H1 (cell line): Measurements from ENCODE around the gene DOLK. TPM values are rescaled to one million over a fixed set of nuclear protein-coding genes. Genes with fewer than 3 reads are reported as not detected.
A peak's percentile ranks its signal among the peaks of the same experiment; 100 is the strongest.

Experiments
- CTCF ChIA-PET: fragments of 300-600 bp; sonication (Branson Sonifier 250); formaldehyde crosslinking; loops from one replicate; lab custom pipeline; 2021; ENCODE audit not compliant: partially characterized antibody; lab: Charles Lee
- POLR2A ChIA-PET: fragments of 300-600 bp; sonication (Branson Sonifier 250); formaldehyde crosslinking; loops from one replicate; lab custom pipeline; 2021; ENCODE audit warnings: inconsistent platforms; ENCODE audit not compliant: partially characterized antibody; lab: Charles Lee
- DNase-seq, 2 experiments: peaks; one replicate each; pipeline versions ENCODE4 v3.0.0 to v3.0.0-alpha.2; 2010 to 2022; ENCODE audit warnings: low spot score in 2 of 2, low read depth in 1 of 2, mixed read lengths in 1 of 2
- FAIRE-seq: peaks from 2 replicates; lab custom pipeline; 2011; peaks lifted over from hg19 to GRCh38; lab: Jason Lieb, UNC
- H2AFZ ChIP-seq: 2 replicates; pipeline ENCODE4 v1.8.1; 2012; ENCODE audit warnings: low read length, inconsistent platforms
- H2AK5ac ChIP-seq: 2 replicates; pipeline ENCODE4 v1.6.1; 2013; ENCODE audit warnings: low read depth, low read length
- H2BK120ac ChIP-seq: replicated peaks from 2 replicates; pipeline ENCODE3; 2013; ENCODE audit warnings: low read depth, low read length, inconsistent platforms
- H2BK12ac ChIP-seq: 2 replicates; pipeline ENCODE4 v1.6.1; 2013; ENCODE audit warnings: low read depth, low read length
- H2BK15ac ChIP-seq: 2 replicates; pipeline ENCODE4 v1.6.1; 2013; ENCODE audit warnings: low read length
- H2BK20ac ChIP-seq: 2 replicates; pipeline ENCODE4 v1.6.1; 2013; ENCODE audit warnings: low read length
- H2BK5ac ChIP-seq: 2 replicates; pipeline ENCODE4 v1.6.1; 2013; ENCODE audit warnings: low read depth, low read length
- H3K14ac ChIP-seq: 2 replicates; pipeline ENCODE4 v1.6.1; 2013; ENCODE audit warnings: inconsistent platforms; ENCODE audit not compliant: insufficient read length
- H3K18ac ChIP-seq: 2 replicates; pipeline ENCODE4 v1.6.1; 2013; ENCODE audit warnings: low read length; ENCODE audit errors: extremely low read depth
- H3K23ac ChIP-seq: 2 replicates; pipeline ENCODE4 v1.6.1; 2013; ENCODE audit warnings: inconsistent platforms; ENCODE audit not compliant: insufficient read length
- H3K23me2 ChIP-seq: 2 replicates; pipeline ENCODE4 v1.6.1; 2013; ENCODE audit warnings: low read depth, low read length
- H3K27ac ChIP-seq: 2 replicates; pipeline ENCODE4 v1.6.1; 2011; ENCODE audit warnings: low read depth, low read length, inconsistent platforms
- H3K27me3 ChIP-seq, 4 experiments: replicated peaks in 1 of 4; 1 replicate in 1 of 4; 2 replicates in 3 of 4; pipeline versions ENCODE4 v1.6.1 to v1.8.1; 2011 to 2013; ENCODE audit warnings: low read length in 3 of 4, mild to moderate bottlenecking in 3 of 4, inconsistent platforms in 2 of 4, mixed read lengths in 2 of 4, moderate library complexity in 1 of 4; ENCODE audit not compliant: control insufficient read depth in 3 of 4, insufficient read depth in 3 of 4; ENCODE audit errors: extremely low read depth in 1 of 4
- H3K36me3 ChIP-seq, 4 experiments: 2 replicates each; pipeline versions ENCODE4 v1.6.1 to v1.8.1; 2011 to 2013; ENCODE audit warnings: mild to moderate bottlenecking in 4 of 4, low read length in 3 of 4, moderate library complexity in 2 of 4, control low read depth in 1 of 4, inconsistent platforms in 1 of 4; ENCODE audit not compliant: insufficient read depth in 4 of 4, control insufficient read depth in 2 of 4
- H3K4ac ChIP-seq: replicated peaks from 2 replicates; pipeline ENCODE3; 2013; ENCODE audit warnings: low read length, low read depth, mixed read lengths, inconsistent platforms; ENCODE audit not compliant: insufficient read length
- H3K4me1 ChIP-seq, 4 experiments: replicated peaks in 1 of 4; 1 replicate in 1 of 4; 2 replicates in 3 of 4; pipeline versions ENCODE4 v1.6.1 to v1.8.1; 2011 to 2013; ENCODE audit warnings: low read length in 3 of 4, inconsistent platforms in 2 of 4, mixed read lengths in 1 of 4; ENCODE audit not compliant: insufficient read depth in 4 of 4, control insufficient read depth in 3 of 4
- H3K4me2 ChIP-seq, 2 experiments: 2 replicates each; pipeline versions ENCODE4 v1.6.1 to v1.8.1; 2011 to 2013; ENCODE audit warnings: low read depth in 2 of 2, low read length in 2 of 2, control low read depth in 1 of 2, inconsistent platforms in 1 of 2, mild to moderate bottlenecking in 1 of 2; ENCODE audit not compliant: insufficient read depth in 1 of 2
- H3K4me3 ChIP-seq, 4 experiments: fragments of 200-600, 300-600 bp in 1 of 4; sonication (generic), shearing (Covaris generic), sonication (Bioruptor Twin) in 1 of 4; 2 replicates each; pipeline versions ENCODE4 v1.5.1 to v1.8.1; 2011 to 2016; ENCODE audit warnings: low read length in 4 of 4, low read depth in 3 of 4, control low read depth in 2 of 4, inconsistent platforms in 2 of 4, mild to moderate bottlenecking in 2 of 4, mixed read lengths in 1 of 4, moderate library complexity in 1 of 4; ENCODE audit not compliant: insufficient read depth in 2 of 4; ENCODE audit errors: extremely low read depth in 1 of 4
- H3K56ac ChIP-seq: replicated peaks from 2 replicates; pipeline ENCODE3; 2013; ENCODE audit warnings: low read depth, mild to moderate bottlenecking, mixed read lengths, low read length, inconsistent platforms; ENCODE audit not compliant: insufficient read length
- H3K79me1 ChIP-seq: 2 replicates; pipeline ENCODE4 v1.6.1; 2013; ENCODE audit warnings: low read depth, low read length, control low read depth
- H3K79me2 ChIP-seq, 2 experiments: 2 replicates each; pipeline versions ENCODE4 v1.6.1 to v1.8.1; 2012 to 2013; ENCODE audit warnings: low read length in 2 of 2, mild to moderate bottlenecking in 2 of 2, inconsistent platforms in 1 of 2; ENCODE audit not compliant: insufficient read depth in 2 of 2, control insufficient read depth in 1 of 2
- H3K9ac ChIP-seq, 4 experiments: replicated peaks in 1 of 4; 1 replicate in 1 of 4; 2 replicates in 3 of 4; pipeline versions ENCODE4 v1.6.1 to v1.8.1; 2011 to 2013; ENCODE audit warnings: low read depth in 3 of 4, low read length in 3 of 4, control low read depth in 2 of 4, mild to moderate bottlenecking in 2 of 4, moderate library complexity in 2 of 4, inconsistent platforms in 1 of 4; ENCODE audit errors: extremely low read depth in 1 of 4
- H3K9me3 ChIP-seq, 2 experiments: 2 replicates each; pipeline versions ENCODE4 v1.6.1 to v1.8.1; 2012 to 2013; ENCODE audit warnings: mild to moderate bottlenecking in 2 of 2, moderate library complexity in 2 of 2, control low read depth in 1 of 2, inconsistent platforms in 1 of 2, low read depth in 1 of 2, low read length in 1 of 2, mixed read lengths in 1 of 2; ENCODE audit not compliant: insufficient read depth in 2 of 2
- H4K20me1 ChIP-seq, 2 experiments: replicated peaks in 1 of 2; 2 replicates each; pipeline versions ENCODE3 to v1.8.1; 2011 to 2013; ENCODE audit warnings: inconsistent platforms in 2 of 2, low read length in 2 of 2, mild to moderate bottlenecking in 1 of 2; ENCODE audit not compliant: insufficient read depth in 2 of 2, control insufficient read depth in 1 of 2
- H4K5ac ChIP-seq: 2 replicates; pipeline ENCODE4 v1.6.1; 2013; ENCODE audit warnings: low read length, low read depth, mixed read lengths, inconsistent platforms; ENCODE audit not compliant: insufficient read length
- H4K8ac ChIP-seq: 2 replicates; pipeline ENCODE4 v1.8.0; 2013; ENCODE audit warnings: mild to moderate bottlenecking, moderate library complexity, low read length, inconsistent platforms; ENCODE audit not compliant: insufficient read depth; ENCODE audit errors: extremely low read depth
- H4K91ac ChIP-seq: replicated peaks from 2 replicates; pipeline ENCODE3; 2013; ENCODE audit warnings: low read length, mixed read lengths, inconsistent platforms; ENCODE audit not compliant: insufficient read length
- ASH2L ChIP-seq: fragments of 200-600, 300-600 bp; sonication (generic); IDR thresholded peaks from one replicate; pipeline ENCODE4 v1.7.1; 2017; ENCODE audit warnings: low read length
- BACH1 ChIP-seq: IDR thresholded peaks from 2 replicates; pipeline ENCODE4 v1.6.1; 2012; ENCODE audit warnings: low read length, improper control_type of control experiment
- CHD2 ChIP-seq: IDR thresholded peaks from 2 replicates; pipeline ENCODE4 v1.6.1; 2012; ENCODE audit warnings: low read length, improper control_type of control experiment
- FOSL1 ChIP-seq: IDR thresholded peaks from 2 replicates; pipeline ENCODE4 v1.6.1; 2011; ENCODE audit warnings: mild to moderate bottlenecking, low read depth, low read length, moderate library complexity; ENCODE audit not compliant: insufficient read depth
- HDAC6 ChIP-seq: IDR thresholded peaks from one replicate; pipeline ENCODE4 v1.7.1; 2012; ENCODE audit warnings: low read depth, mild to moderate bottlenecking, inconsistent platforms, low read length, moderate library complexity
- JUND ChIP-seq: IDR thresholded peaks from 2 replicates; pipeline ENCODE4 v1.6.1; 2011; ENCODE audit warnings: mild to moderate bottlenecking, improper control_type of control experiment, low read length
- NRF1 ChIP-seq: IDR thresholded peaks from 2 replicates; pipeline ENCODE4 v1.6.1; 2011; ENCODE audit warnings: mild to moderate bottlenecking, low read depth, low read length, improper control_type of control experiment
- SAP30 ChIP-seq: fragments of 300-600 bp; sonication (generic); IDR thresholded peaks from 2 replicates; pipeline ENCODE4 v1.7.1; 2012; ENCODE audit warnings: low read length, moderate library complexity, mild to moderate bottlenecking, inconsistent platforms; ENCODE audit not compliant: insufficient read depth, insufficient replicate concordance
- SP2 ChIP-seq: IDR thresholded peaks from 2 replicates; pipeline ENCODE4 v1.6.1; 2012; ENCODE audit warnings: mild to moderate bottlenecking, low read length, inconsistent platforms
- SRF ChIP-seq: IDR thresholded peaks from 2 replicates; pipeline ENCODE4 v1.6.1; 2011; ENCODE audit warnings: mild to moderate bottlenecking, low read depth, low read length, moderate library complexity
- WGBS, 2 experiments: shearing (Covaris generic) in 1 of 2; methylation state at CpG; one replicate each; pipeline versions ENCODE4 v1.1.6 to v1.1.7; 2013 to 2015; ENCODE audit warnings: low lambda C conversion rate in 2 of 2, mixed read lengths in 2 of 2, inconsistent platforms in 1 of 2, low coverage in 1 of 2, missing lambda C conversion rate in 1 of 2; ENCODE audit not compliant: insufficient replicate concordance in 2 of 2, insufficient coverage in 1 of 2, insufficient read length in 1 of 2; ENCODE audit errors: extremely low coverage in 1 of 2, missing lambda C conversion rate in 1 of 2; 5-methylcytosine and 5-hydroxymethylcytosine counted together
- polyA plus RNA-seq, 7 experiments: library from polyadenylated mRNA; depleted of rRNA in 3 of 7; stranded (reverse) in 5 of 7; unstranded in 2 of 7; fragments of >200 nt in 5 of 7; fragments of 200-250 nt in 2 of 7; gene quantifications; 1 replicate in 5 of 7; 2 replicates in 1 of 7; 4 replicates in 1 of 7; pipeline versions ENCODE4 v1.2.1 to v1.2.3, GENCODE V29; 2011 to 2013; ENCODE audit warnings: missing spikeins in 2 of 7, mixed read lengths in 2 of 7
- total RNA-seq: library from RNA; stranded (reverse); fragmentation: NEBNext Ultra II Directional; extraction: Animal tissue kit (Norgen Biotek cat#: 25700); gene quantifications from 2 replicates; pipeline ENCODE4 v1.2.1, GENCODE V29; 2021
- TF ChIP-seq, protein P1 (sequence below): IDR thresholded peaks from 2 replicates; pipeline ENCODE4 v1.6.1; 2011; ENCODE audit warnings: low read depth, mild to moderate bottlenecking, low read length; ENCODE audit not compliant: insufficient read depth

Gene DOLK
- total and polyA plus RNA-seq, 2 of the 8 experiments (the other 6 are each of a cell fraction or from before 2014, with no cell fraction given), result 17.2 to 44.3 TPM

DNA sequence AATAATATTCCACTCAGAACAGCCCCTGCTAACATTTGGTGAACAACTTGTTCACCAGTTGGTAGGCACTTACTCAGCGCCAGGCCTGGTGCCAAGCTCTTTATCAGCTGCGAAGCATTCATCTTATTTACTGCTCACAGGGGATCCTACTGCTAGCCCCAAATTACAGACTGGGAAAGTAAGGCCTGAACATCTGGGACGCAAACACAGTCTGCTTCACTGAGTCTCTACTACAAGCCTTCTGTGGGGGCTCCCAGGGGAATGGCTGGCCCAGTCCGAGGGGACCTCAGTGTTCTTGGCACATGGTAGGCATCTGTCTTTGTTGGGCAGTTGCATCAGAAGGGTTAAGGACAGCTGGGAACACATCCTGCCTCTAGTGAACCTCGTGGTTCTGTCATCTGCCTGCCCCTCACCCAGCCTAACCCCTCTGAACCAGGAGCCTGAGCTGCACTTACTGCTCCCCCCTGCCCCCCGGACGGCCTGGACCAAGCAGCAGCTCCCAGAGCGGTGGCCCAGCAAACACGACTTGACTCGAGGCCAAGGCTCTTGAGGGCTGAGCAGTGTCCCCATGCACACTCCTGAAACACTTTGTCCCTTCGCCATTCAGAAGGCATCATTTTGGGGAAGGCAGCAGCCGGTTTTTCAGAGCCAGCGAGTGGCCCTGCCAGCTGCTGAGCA is 26.9 kb downstream of the DOLK start, which contains the start of gene PHYHD1:
Gene PHYHD1 (plus strand): TSS at position 602 of the 678 bp plus-strand sequence. CDS start 1,342 bp downstream, outside the sequence.
- peak within 1 kb of the TSS; percentile 46 to 70; a peak in 3 of 4 replicates for H3K4me2 ChIP-seq
- FAIRE-seq (no peak), DNase-seq (no peak)
- no peaks in the 10 kb centered on the region for H3K9me3 ChIP-seq
- peak within 1 kb of the TSS; percentile 90 for H2BK12ac ChIP-seq
- peak within 1 kb of the TSS; percentile 90 for H3K18ac ChIP-seq
- H2BK15ac ChIP-seq, result peak within 1 kb of the TSS; percentile 72; the same call in 1 of the 2 replicates
- no peak within 1 kb of the TSS for H2BK120ac ChIP-seq
- H3K36me3 ChIP-seq, result peaks cover 0 to 23% (median 16%) of the 10 kb centered on the region in 4 experiments
- H3K23me2 ChIP-seq, result peaks cover 2% of the 10 kb centered on the region; the same call in 1 of the 2 replicates
- peak within 1 kb of the TSS; percentile 53 for H4K5ac ChIP-seq
- peak within 1 kb of the TSS; percentile 76 for H3K4ac ChIP-seq
- peak within 1 kb of the TSS; percentile 50; the same call in 1 of the 2 replicates for H3K27ac ChIP-seq
- peak within 1 kb of the TSS; percentile 90 for H4K8ac ChIP-seq
- peak within 1 kb of the TSS; percentile 67 for H3K56ac ChIP-seq
- peak within 1 kb of the TSS in 3 of 4 experiments; percentile 50 to 65 (median 59); a peak in 3 of 7 replicates for H3K9ac ChIP-seq
- H2AFZ ChIP-seq, result peak within 1 kb of the TSS; percentile 62
- peak within 1 kb of the TSS; percentile 88 for H2BK5ac ChIP-seq
- H4K20me1 ChIP-seq, result peaks cover 3% of the 10 kb centered on the region in 2 experiments
- H3K27me3 ChIP-seq, result no peaks in the 10 kb centered on the region
- H3K79me1 ChIP-seq, result no peaks in the 10 kb centered on the region
- H3K4me3 ChIP-seq, result peak within 1 kb of the TSS in 3 of 4 experiments; percentile 39 to 73 (median 73); a peak in 5 of 8 replicates
- H3K4me1 ChIP-seq, result peaks cover 0 to 10% (median 4%) of the 10 kb centered on the region in 4 experiments; a peak in 5 of 7 replicates
- H3K79me2 ChIP-seq, result peaks cover 0 to 2% of the 10 kb centered on the region in 2 experiments; a peak in 1 of 4 replicates
- H2BK20ac ChIP-seq, result peak within 1 kb of the TSS; percentile 90; the same call in 1 of the 2 replicates
- WGBS, 2 experiments, result 87% methylated on average over 13 of the region's 13 CpGs; no CpG with 5 or more reads in 1 of the 2 experiments
- H3K23ac ChIP-seq, result no peak within 1 kb of the TSS
- peak within 1 kb of the TSS; percentile 72 for H4K91ac ChIP-seq
- no peak within 1 kb of the TSS for H3K14ac ChIP-seq
- CTCF ChIA-PET, result interaction anchor here (0.8 to 9.7 kb wide), 5 partner anchors 9 to 58 kb away, joined by 3 to 139 read pairs (median 7); no protein-coding TSS in a partner anchor
- POLR2A ChIA-PET, result interaction anchor here (1.2 to 2.9 kb wide), 8 partner anchors 8 to 236 kb away, joined by 3 to 18 read pairs (median 5); partner anchors contain the start of genes KYAT1 and LRRC8A
- 0 out of 2 replicates have a peak within 1 kb of the TSS, but pooled peaks have one; percentile 30 for H2AK5ac ChIP-seq
- TF ChIP-seq, protein P1, sequence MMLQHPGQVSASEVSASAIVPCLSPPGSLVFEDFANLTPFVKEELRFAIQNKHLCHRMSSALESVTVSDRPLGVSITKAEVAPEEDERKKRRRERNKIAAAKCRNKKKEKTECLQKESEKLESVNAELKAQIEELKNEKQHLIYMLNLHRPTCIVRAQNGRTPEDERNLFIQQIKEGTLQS, result no peak
- TF ChIP-seq CHD2 (no peak), JUND (no peak), FOSL1 (no peak), NRF1 (no peak), SAP30 (no peak), HDAC6 (no peak), ASH2L (no peak), BACH1 (no peak), SRF (no peak), SP2 (no peak)
